ENCODE measurements around the gene SNX7. TPM values are rescaled to one million over a fixed set of nuclear protein-coding genes. Genes with fewer than 3 reads are reported as not detected.

SNX7 gene
- total RNA-seq, 1 experiment from 2014 or later = 36.1 TPM

DNA sequence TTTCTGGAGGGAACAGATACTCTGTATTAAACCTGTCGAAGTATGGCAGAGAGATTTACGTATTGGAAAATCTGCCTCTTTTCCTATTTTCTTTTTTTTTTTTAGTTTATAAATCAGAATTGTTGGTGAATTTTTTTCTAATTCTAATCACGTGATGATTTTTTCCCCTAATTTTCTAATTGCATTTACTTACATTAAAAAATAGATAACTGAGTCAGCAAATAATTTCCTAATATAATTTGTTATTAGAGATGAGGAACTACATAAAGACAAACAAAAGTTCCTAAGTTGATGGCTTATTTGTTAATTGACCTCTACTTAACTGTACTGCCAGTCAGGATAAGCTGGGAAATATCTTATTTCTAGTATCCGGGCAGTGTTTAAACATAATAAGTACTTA lies 34.6 kb downstream of the SNX7 start:
- no peak for DNase-seq (ENCODE audit: low read depth)

DNA sequence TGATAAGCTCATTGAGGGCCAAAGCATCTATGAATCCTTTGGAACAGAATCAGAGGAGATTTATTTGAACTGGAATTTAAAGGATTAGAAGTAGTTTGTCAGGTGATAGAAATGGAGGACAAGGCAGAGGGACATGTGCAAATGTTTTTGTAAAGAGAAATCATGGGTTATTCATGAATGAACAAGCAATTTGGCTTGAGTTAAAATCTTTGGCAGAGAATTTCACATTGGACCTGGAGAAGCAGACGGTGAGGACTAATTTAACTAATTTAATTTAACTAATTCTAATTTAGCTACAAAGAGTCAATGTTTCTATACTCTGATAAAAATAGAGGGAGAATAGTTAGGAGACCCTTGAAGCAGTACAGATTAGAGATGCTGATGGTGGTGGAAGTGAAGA lies 36.3 kb downstream of the SNX7 start:
- DNase-seq (ENCODE audit: low read depth) = no peak

GRCh38 chr1:98698625-98699024 lies 37.1 kb downstream of the SNX7 start:
- DNase-seq (ENCODE audit: low read depth) = no peak

- DNase-seq (ENCODE audit: low read depth) = peak; percentile 4
Observed at GRCh38 chr1:98700228-98700627, 38.7 kb downstream of the SNX7 start.

DNA sequence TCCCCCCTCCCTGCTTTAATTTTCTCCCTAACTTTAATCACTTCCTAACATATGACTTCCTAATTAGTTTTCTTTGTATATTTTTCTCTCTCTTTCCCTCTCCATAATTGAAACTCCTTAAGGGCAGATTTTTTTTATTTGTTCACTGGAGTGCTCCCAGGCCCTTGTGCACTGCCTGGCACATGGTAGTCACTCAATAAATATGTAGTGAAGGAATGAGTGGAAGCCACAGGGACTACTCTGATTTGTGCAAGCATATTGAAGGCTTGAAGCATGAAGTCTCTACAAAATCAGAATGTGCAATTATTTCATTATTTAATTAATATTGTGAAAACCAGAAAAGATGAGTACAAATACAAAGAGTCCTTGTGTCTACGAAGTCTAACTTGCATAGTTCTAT lies 41.5 kb downstream of the SNX7 start:
- DNase-seq (ENCODE audit: low read depth) = peak; percentile 4

- peak; percentile 14 for DNase-seq (ENCODE audit: low read depth)
Observed at GRCh38 chr1:98704474-98704873, 43.0 kb downstream of the SNX7 start.

DNA sequence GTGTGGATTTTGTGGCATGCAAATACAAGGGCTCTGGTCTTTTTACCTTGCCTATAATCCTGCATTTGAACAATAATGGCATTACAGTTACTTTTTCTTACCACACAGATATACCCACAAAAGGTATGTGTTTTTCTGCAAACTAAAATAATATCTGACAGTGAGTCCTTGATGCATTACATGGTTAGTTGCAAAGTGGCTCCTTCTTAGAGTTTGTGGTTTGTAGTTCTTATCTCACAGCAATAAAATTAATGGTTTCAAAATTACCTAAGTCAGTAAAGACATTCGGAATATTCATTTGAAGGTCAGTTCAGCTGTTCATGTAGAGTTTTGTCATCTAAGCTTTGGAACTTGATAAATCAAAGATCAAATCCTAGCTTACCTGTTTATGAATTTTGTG lies 43.5 kb downstream of the SNX7 start:
- DNase-seq (ENCODE audit: low read depth) = no peak

DNA sequence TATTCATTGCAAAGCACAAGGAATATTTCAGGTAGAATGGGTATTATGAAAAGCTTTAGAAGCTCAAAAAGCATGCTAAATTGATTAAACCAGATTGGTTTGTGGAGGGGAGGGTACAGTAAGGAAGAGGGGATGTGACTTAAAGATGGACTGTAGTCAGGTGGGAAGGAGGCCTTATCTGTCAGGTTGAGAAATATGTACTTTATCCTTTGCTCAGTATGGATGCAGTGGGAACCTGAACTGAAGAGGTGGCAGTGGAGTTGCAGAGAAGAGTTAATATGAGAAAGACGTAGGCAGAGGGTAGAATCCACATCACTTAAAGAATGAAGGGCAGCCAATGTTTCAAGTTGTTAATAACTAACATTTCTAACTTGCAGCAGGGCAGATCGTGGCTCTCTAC lies 44.1 kb downstream of the SNX7 start:
- DNase-seq (ENCODE audit: low read depth) = no peak

- DNase-seq (ENCODE audit: low read depth) = no peak
Observed at GRCh38 chr1:98706173-98706843, 44.8 kb downstream of the SNX7 start.

DNA sequence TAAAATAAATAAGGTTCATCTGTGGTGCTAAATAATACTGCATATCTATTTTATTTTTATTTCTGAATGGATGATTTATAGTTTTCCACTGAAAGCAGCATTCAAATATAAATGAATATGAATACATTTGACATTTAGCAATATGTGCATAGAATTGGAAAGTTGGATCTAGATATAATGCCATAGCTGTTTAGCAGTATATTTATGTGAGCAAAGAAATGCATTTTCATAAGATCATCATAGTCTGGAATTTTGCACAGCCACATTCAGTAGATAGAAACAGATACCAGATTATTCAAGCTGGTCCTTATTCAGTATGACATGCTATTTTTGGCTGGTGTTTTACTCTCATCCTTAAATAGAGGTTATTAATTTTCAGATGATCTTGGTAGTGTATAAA lies 46.0 kb downstream of the SNX7 start:
- DNase-seq (ENCODE audit: low read depth) = no peak

DNA sequence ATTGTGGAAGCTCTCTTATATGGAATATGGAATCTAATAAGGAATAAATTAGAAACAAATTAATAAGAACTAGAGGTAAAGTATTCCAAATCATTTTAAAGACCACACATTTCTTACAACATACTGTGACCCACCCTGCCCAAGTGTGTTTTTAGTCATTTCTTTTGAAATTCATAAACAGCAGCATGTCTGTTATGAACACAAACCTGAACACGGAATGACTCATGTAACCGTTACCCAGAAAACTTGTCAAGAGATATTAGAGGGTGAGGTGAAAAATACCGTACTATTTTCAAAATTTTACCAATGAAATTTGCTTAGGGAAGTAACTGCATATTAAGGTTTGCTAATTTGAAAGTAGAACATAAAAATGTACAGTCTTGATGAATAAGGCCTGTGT lies 48.4 kb downstream of the SNX7 start:
- DNase-seq (ENCODE audit: low read depth) = no peak

DNA sequence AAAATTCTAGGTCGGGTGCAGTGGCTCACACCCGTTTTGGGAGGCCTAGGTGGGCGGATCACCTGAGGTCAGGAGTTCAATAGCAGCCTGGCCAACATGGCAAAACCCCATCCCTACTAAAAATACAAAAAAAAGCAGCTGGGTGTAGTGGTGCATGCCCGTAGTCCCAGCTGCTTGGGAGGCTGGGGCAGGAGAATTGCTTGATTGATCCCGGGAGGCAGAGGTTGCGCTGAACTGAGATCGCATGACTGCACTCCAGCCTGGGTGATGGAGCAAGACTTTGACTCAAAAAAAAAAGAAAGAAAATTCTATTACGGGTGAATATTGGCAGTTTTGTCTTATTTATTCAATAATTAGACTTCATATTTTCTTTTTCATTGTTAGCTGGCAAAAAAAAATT lies 62.1 kb downstream of the SNX7 start:
- DNase-seq (ENCODE audit: low read depth) = no peak

GRCh38 chr1:98732985-98733781 lies 71.7 kb downstream of the SNX7 start:
- DNase-seq (ENCODE audit: low read depth) = no peak

DNA sequence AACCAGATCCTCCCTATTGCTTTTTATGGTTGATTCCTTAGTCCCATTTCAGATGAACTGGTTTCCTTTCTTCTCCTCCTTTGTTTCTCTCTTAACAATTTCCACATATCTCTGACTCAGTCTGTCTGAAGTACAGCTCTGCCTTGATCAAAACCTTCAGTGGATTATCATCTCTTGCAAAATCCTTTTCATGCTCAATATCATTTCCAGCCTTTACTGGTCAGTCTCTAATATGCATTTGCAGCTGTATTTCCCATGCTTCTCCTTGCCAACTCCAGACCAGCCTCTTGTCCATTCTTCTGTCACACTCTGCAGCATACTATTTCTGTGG lies 72.2 kb downstream of the SNX7 start:
- no peak for DNase-seq (ENCODE audit: low read depth)

- DNase-seq (ENCODE audit: low read depth) = no peak
Observed at GRCh38 chr1:98735756-98736155, 74.2 kb downstream of the SNX7 start.

- no peak for DNase-seq (ENCODE audit: low read depth)
Observed at GRCh38 chr1:98737835-98738234, 76.3 kb downstream of the SNX7 start.

DNA sequence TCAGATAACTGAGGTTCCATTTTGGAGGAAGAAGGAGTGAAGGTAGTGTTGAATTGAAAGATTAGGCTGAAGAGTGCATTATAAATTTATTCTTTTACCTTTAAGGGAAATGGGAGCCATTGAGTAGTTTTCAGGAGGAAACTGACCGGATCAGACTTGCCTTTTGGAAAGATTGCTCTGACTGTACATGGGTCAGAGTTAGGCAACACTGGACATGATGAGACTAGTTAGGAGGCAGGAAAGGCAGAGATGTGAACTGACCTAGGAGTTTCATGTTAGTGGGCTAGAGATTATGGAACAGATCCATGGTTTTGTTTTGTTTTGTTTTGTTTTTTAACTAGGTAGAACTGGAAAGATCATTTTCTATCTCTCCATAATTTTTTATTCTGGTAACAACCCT lies 78.2 kb downstream of the SNX7 start:
- no peak for DNase-seq (ENCODE audit: low read depth)

DNA sequence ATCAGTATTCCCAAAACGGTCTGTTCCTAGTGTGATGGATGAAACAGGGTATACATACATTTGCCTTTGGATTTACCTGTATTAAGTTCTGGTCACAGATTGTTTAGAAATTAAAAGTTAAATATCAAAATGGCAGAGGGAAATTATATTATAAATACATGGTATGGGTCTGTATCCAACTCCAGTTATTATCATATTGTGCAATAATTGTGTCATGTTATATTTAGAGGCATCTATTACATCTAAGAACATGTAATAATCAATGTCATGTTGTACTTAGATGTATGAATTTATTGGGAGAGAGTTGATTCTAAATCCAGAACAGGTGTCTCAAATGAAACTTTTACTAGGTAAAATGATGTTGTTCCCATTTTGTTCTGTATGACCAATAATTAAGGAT lies 79.6 kb downstream of the SNX7 start:
- no peak for DNase-seq (ENCODE audit: low read depth)

DNA sequence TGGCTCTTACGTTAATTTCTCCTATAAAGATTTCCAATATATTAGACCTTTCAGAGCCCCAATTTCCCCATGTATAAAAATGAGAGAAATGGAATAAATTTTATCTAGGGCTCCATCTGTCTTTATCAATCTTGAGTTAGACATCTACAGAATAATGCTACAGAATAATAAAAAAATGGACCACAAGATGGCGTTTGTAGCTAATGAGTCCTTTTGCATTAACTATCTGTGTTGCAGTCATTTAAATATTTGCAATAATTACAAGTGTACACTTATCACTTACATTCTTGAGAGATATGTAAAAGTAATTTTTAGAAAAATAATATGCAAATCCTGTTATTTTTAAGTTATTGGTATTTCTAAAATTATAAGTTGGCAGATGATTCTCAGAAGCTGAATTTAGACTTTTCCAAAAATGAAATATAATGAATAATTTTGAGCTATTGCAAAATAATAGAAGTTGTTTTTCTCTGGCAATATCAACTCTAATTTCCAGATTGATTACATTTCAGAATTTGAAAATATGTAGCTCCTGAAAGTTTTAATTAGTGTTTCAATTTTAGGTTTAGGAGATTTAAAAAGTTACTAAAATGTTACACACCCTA lies 87.7 kb downstream of the SNX7 start:
- DNase-seq (ENCODE audit: low read depth) = peak; percentile 1

DNA sequence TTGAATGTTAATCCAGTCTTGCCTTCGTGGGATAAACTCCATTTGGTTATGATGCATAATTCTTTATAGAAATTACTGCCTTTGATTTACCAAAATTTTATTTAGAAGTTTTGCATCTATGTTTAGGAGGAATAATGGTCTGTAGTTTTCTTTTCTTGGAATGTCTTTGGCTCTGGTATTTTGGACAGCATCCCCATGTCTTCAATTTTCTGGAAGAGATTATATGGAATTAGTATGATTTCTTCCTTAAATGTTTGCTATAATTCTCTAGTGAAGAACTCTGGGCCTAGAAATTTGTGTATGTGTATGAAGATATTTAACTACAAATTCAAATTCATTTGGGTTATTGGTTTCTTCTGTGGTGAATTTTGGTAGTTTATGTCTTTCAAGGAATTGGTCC lies 92.7 kb downstream of the SNX7 start:
- DNase-seq (ENCODE audit: low read depth) = no peak

- DNase-seq (ENCODE audit: low read depth) = peak; percentile 8
Observed at GRCh38 chr1:98761219-98761865, 99.8 kb downstream of the SNX7 start.

DNA sequence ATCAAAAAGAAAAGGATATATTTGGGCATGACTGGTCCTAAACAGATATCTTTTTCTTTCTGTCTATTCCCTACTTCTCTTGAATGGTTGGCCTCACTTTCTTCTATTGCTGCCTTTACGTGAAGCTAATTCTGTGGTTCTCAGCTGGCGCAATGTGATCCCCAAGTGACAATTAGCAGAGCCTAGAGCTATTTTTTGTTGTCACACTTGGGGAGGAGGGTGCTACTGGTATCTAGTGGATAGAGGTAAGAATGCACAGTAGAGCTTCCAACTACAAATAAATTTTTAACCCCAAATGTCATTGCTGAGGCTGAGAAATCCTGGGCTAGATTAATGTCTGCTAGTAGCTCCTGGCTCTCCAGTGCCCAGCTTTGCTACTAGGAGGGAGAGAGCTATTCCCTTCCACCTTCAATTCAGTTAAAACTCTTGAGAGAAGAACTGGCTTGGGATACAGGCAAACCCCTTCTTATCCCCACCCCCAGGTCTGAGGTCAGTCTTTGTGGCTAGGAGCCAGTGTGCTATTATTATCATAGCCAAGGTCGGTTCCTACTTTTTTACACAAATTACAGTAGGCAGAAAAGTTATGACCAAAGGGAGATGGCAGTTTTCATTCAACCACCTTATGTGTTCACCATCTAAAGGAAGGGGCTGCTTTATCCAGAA lies 102.1 kb downstream of the SNX7 start:
- DNase-seq (ENCODE audit: low read depth) = no peak

Data from HT1080 (cell line).